GM12878 (cell line): ENCODE results near the gene THBS1. TPM values are rescaled to one million over a fixed set of nuclear protein-coding genes. Genes with fewer than 3 reads are reported as not detected.
A peak's percentile ranks its signal among the peaks of the same experiment; 100 is the strongest.

Experiments used
- ASH2L ChIP-seq: fragments of 300-600, 200-600 bp; sonication (generic); IDR thresholded peaks from 2 replicates; pipeline ENCODE4 v1.6.1; 2017; ENCODE audit warnings: low read depth, mild to moderate bottlenecking, borderline replicate concordance
- BMI1 ChIP-seq: fragments of 450-650 bp; IDR thresholded peaks from 2 replicates; pipeline ENCODE4 v1.6.1; 2016; ENCODE audit warnings: mild to moderate bottlenecking, moderate library complexity, borderline replicate concordance
- CHD4 ChIP-seq: fragments of 200-600 bp; sonication (generic); IDR thresholded peaks from 2 replicates; pipeline ENCODE4 v1.6.1; 2016; ENCODE audit warnings: mild to moderate bottlenecking
- EP300 ChIP-seq, 2 experiments: fragments of 150-350 bp in 1 of 2; IDR thresholded peaks; 2 replicates each; pipeline ENCODE4 v1.6.1; 2011 to 2012; ENCODE audit warnings: low read depth in 2 of 2, low read length in 2 of 2, borderline replicate concordance in 1 of 2, improper control_type of control experiment in 1 of 2, inconsistent platforms in 1 of 2; ENCODE audit not compliant: control insufficient read depth in 1 of 2
- EZH2 ChIP-seq: IDR thresholded peaks from 2 replicates; pipeline ENCODE4 v1.6.1; 2012; ENCODE audit warnings: low read depth, mild to moderate bottlenecking, control low read depth, inconsistent platforms, low read length, borderline replicate concordance; ENCODE audit not compliant: control insufficient read depth
- FOXM1 ChIP-seq: IDR thresholded peaks from 2 replicates; pipeline ENCODE4 v1.6.1; 2012; ENCODE audit warnings: low read depth, mild to moderate bottlenecking, inconsistent platforms, low read length, moderate library complexity
- HDAC6 ChIP-seq: fragments of 200-600 bp; sonication (generic); IDR thresholded peaks from one replicate; pipeline ENCODE4 v1.8.0; 2017; ENCODE audit warnings: antibody characterized with exemption; ENCODE audit not compliant: unreplicated experiment
- MYC ChIP-seq: IDR thresholded peaks from 2 replicates; pipeline ENCODE4 v1.6.1; 2011; ENCODE audit warnings: mild to moderate bottlenecking, low read length, moderate library complexity, inconsistent platforms; ENCODE audit not compliant: insufficient read depth, insufficient replicate concordance, insufficient read length, severe bottlenecking
- NFYB ChIP-seq: IDR thresholded peaks from 2 replicates; pipeline ENCODE4 v1.6.1; 2011; ENCODE audit warnings: low read depth, mild to moderate bottlenecking, low read length, improper control_type of control experiment, moderate library complexity; ENCODE audit not compliant: insufficient read depth
- NR2C1 ChIP-seq: fragments of 450-650 bp; IDR thresholded peaks from 2 replicates; pipeline ENCODE4 v1.6.1; 2017; ENCODE audit warnings: antibody characterized with exemption, mild to moderate bottlenecking, moderate library complexity
- SREBF1 ChIP-seq: IDR thresholded peaks from 2 replicates; pipeline ENCODE4 v1.6.1; 2012; ENCODE audit warnings: mild to moderate bottlenecking, low read length
- SREBF2 ChIP-seq: IDR thresholded peaks from 2 replicates; pipeline ENCODE4 v1.6.1; 2012; ENCODE audit warnings: mild to moderate bottlenecking, low read length
- SUPT20H ChIP-seq: IDR thresholded peaks from 2 replicates; pipeline ENCODE4 v1.6.1; 2011; ENCODE audit warnings: low read depth, mild to moderate bottlenecking, low read length, moderate library complexity, borderline replicate concordance; ENCODE audit not compliant: control insufficient read depth
- TAF1 ChIP-seq: IDR thresholded peaks from 2 replicates; pipeline ENCODE4 v1.6.1; 2011; ENCODE audit warnings: mild to moderate bottlenecking, low read depth, low read length, borderline replicate concordance
- TARDBP ChIP-seq: IDR thresholded peaks from 2 replicates; pipeline ENCODE4 v1.6.1; 2016; ENCODE audit warnings: borderline replicate concordance
- ZNF384 ChIP-seq: IDR thresholded peaks from 2 replicates; pipeline ENCODE4 v1.6.1; 2012; ENCODE audit warnings: low read depth, mild to moderate bottlenecking, low read length, improper control_type of control experiment, borderline replicate concordance
- ZZZ3 ChIP-seq: IDR thresholded peaks from 2 replicates; pipeline ENCODE4 v1.6.1; 2011; ENCODE audit warnings: low read depth; ENCODE audit not compliant: control insufficient read depth, insufficient read length
- polyA plus RNA-seq, 11 experiments: library from polyadenylated mRNA; depleted of rRNA in 4 of 11; unstranded in 6 of 11; stranded (reverse) in 5 of 11; fragments of >200 nt; fragmentation: Nextera tagmentation in 4 of 11; fragmentation: Illumina TruSeq in 1 of 11; extraction: Ambion mirVana in 4 of 11; extraction: Trizol in 1 of 11; gene quantifications; 1 replicate in 1 of 11; 2 replicates in 10 of 11; pipeline versions ENCODE4 v1.2.1 to v1.2.3, GENCODE V29; 2011 to 2016; ENCODE audit warnings: inconsistent platforms in 2 of 11, missing spikeins in 2 of 11, low read depth in 1 of 11
- total RNA-seq, 4 experiments: library from RNA; depleted of rRNA in 3 of 4; stranded (reverse); fragments of >200 nt in 3 of 4; fragmentation: Illumina TruSeq in 1 of 4; extraction: Trizol in 1 of 4; gene quantifications; 2 replicates each; pipeline versions ENCODE4 v1.2.1 to v1.2.3, GENCODE V29; 2013 to 2021
- TF ChIP-seq, protein P1 (sequence below), 3 experiments: IDR thresholded peaks in 2 of 3; conservative IDR thresholded peaks in 1 of 3; 2 replicates each; pipeline ENCODE4 v1.5.1; 2011; ENCODE audit warnings: low read depth in 3 of 3, low read length in 3 of 3, mild to moderate bottlenecking in 3 of 3, control low read depth in 2 of 3, moderate library complexity in 2 of 3, inconsistent platforms in 1 of 3, mixed read lengths in 1 of 3; ENCODE audit not compliant: control insufficient read depth in 2 of 3, insufficient read depth in 1 of 3; ENCODE audit errors: extremely low read depth in 1 of 3
- TF ChIP-seq, protein P2 (sequence below): fragments of 450-650 bp; IDR thresholded peaks from 2 replicates; pipeline ENCODE4 v1.6.1; 2017; ENCODE audit warnings: low read depth, mild to moderate bottlenecking, moderate library complexity
- TF ChIP-seq, protein P3 (sequence below): fragments of 450-650 bp; conservative IDR thresholded peaks from 2 replicates; pipeline ENCODE4 v1.6.1; 2017; ENCODE audit warnings: mild to moderate bottlenecking, moderate library complexity
- TF ChIP-seq, protein P4 (sequence below): fragments of 450-650 bp; IDR thresholded peaks from 2 replicates; pipeline ENCODE4 v1.6.1; 2017; ENCODE audit warnings: mild to moderate bottlenecking

THBS1 gene
- total and polyA plus RNA-seq, 10 of the 15 experiments (the other 5 are each of a cell fraction or from before 2014, with no cell fraction given): under 0.01 to 1.5 (median 0.23) TPM; not detected in 3

DNA sequence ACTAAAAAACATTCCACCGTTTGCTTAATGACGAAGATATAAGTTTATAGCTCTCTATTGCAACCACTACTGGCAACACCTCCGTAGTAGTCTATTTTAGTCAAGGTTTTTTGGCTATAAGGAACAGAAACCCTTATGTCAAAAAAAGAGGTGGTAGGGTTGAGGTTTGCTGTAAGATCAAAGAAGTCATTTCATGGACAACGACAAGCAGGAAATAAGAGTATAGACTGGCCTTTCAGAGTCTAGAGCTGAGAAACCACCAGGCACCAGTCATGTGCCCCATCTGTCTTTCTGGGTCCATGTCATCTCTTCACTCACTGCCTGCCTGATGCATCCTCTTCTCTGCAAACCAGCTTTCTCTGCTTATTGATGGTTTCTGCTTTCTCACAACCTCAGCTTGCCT, 42.7 kb downstream of the THBS1 start (continued):
- TF ChIP-seq, protein P1, sequence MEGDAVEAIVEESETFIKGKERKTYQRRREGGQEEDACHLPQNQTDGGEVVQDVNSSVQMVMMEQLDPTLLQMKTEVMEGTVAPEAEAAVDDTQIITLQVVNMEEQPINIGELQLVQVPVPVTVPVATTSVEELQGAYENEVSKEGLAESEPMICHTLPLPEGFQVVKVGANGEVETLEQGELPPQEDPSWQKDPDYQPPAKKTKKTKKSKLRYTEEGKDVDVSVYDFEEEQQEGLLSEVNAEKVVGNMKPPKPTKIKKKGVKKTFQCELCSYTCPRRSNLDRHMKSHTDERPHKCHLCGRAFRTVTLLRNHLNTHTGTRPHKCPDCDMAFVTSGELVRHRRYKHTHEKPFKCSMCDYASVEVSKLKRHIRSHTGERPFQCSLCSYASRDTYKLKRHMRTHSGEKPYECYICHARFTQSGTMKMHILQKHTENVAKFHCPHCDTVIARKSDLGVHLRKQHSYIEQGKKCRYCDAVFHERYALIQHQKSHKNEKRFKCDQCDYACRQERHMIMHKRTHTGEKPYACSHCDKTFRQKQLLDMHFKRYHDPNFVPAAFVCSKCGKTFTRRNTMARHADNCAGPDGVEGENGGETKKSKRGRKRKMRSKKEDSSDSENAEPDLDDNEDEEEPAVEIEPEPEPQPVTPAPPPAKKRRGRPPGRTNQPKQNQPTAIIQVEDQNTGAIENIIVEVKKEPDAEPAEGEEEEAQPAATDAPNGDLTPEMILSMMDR (IDR thresholded peaks at IDR 0.05 in 2 of 3, conservative IDR thresholded peaks at IDR 0.05 in 1 of 3; ENCODE audit: control insufficient read depth in 2 of 3, extremely low read depth in 1 of 3, insufficient read depth in 1 of 3, low read depth in 3 of 3, low read length in 3 of 3): no peak
- TF ChIP-seq, protein P2, sequence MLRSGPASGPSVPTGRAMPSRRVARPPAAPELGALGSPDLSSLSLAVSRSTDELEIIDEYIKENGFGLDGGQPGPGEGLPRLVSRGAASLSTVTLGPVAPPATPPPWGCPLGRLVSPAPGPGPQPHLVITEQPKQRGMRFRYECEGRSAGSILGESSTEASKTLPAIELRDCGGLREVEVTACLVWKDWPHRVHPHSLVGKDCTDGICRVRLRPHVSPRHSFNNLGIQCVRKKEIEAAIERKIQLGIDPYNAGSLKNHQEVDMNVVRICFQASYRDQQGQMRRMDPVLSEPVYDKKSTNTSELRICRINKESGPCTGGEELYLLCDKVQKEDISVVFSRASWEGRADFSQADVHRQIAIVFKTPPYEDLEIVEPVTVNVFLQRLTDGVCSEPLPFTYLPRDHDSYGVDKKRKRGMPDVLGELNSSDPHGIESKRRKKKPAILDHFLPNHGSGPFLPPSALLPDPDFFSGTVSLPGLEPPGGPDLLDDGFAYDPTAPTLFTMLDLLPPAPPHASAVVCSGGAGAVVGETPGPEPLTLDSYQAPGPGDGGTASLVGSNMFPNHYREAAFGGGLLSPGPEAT: peak; percentile 82; the same call in 1 of the 2 replicates
- TF ChIP-seq ZZZ3 (no peak), CHD4 (no peak), SREBF2 (no peak), BMI1 (peak; percentile 58; the same call in 1 of the 2 replicates), NR2C1 (no peak), HDAC6 (no peak), SREBF1 (no peak), NFYB (peak; percentile 73; the same call in 1 of the 2 replicates), EZH2 (no peak), TAF1 (no peak), TARDBP (no peak), ZNF384 (peak; percentile 57; the same call in 1 of the 2 replicates), FOXM1 (peak; percentile 75; the same call in 1 of the 2 replicates), ASH2L (no peak), MYC (no peak), SUPT20H (no peak), EP300 (IDR thresholded peaks at IDR 0.05; ENCODE audit: borderline replicate concordance in 1 of 2, control insufficient read depth in 1 of 2, low read depth in 2 of 2, low read length in 2 of 2) (peak; percentile 92 to 94)
- TF ChIP-seq, protein P3, sequence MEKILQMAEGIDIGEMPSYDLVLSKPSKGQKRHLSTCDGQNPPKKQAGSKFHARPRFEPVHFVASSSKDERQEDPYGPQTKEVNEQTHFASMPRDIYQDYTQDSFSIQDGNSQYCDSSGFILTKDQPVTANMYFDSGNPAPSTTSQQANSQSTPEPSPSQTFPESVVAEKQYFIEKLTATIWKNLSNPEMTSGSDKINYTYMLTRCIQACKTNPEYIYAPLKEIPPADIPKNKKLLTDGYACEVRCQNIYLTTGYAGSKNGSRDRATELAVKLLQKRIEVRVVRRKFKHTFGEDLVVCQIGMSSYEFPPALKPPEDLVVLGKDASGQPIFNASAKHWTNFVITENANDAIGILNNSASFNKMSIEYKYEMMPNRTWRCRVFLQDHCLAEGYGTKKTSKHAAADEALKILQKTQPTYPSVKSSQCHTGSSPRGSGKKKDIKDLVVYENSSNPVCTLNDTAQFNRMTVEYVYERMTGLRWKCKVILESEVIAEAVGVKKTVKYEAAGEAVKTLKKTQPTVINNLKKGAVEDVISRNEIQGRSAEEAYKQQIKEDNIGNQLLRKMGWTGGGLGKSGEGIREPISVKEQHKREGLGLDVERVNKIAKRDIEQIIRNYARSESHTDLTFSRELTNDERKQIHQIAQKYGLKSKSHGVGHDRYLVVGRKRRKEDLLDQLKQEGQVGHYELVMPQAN: no peak
- TF ChIP-seq, protein P4, sequence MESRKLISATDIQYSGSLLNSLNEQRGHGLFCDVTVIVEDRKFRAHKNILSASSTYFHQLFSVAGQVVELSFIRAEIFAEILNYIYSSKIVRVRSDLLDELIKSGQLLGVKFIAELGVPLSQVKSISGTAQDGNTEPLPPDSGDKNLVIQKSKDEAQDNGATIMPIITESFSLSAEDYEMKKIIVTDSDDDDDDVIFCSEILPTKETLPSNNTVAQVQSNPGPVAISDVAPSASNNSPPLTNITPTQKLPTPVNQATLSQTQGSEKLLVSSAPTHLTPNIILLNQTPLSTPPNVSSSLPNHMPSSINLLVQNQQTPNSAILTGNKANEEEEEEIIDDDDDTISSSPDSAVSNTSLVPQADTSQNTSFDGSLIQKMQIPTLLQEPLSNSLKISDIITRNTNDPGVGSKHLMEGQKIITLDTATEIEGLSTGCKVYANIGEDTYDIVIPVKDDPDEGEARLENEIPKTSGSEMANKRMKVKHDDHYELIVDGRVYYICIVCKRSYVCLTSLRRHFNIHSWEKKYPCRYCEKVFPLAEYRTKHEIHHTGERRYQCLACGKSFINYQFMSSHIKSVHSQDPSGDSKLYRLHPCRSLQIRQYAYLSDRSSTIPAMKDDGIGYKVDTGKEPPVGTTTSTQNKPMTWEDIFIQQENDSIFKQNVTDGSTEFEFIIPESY: no peak
